IPS DF 4.7 (cell line): ENCODE results near the gene REG4.

Experiments used
- DNase-seq: peaks from one replicate; pipeline ENCODE4 v3.0.0-alpha.2; 2013; ENCODE audit warnings: low spot score; ENCODE audit errors: extremely low read depth

The REG4 gene

GRCh38 chr1:119781434-119782210, 29.6 kb downstream of the REG4 start:
- DNase-seq = no peak

GRCh38 chr1:119779869-119780356, 31.3 kb downstream of the REG4 start:
- DNase-seq = no peak

- DNase-seq = no peak
Observed at GRCh38 chr1:119778886-119779560, 32.2 kb downstream of the REG4 start.

GRCh38 chr1:119778359-119778758, 32.9 kb downstream of the REG4 start:
- no peak for DNase-seq

GRCh38 chr1:119774746-119775490, 36.3 kb downstream of the REG4 start:
- DNase-seq = no peak

GRCh38 chr1:119773711-119774241, 37.5 kb downstream of the REG4 start:
- DNase-seq = no peak

GRCh38 chr1:119772298-119772697, 39.0 kb downstream of the REG4 start:
- DNase-seq = no peak

- DNase-seq = no peak
Observed at GRCh38 chr1:119771770-119772169, 39.5 kb downstream of the REG4 start.

- DNase-seq = no peak
Observed at GRCh38 chr1:119771016-119771415, 40.2 kb downstream of the REG4 start.

GRCh38 chr1:119768778-119769177, 42.5 kb downstream of the REG4 start, which contains the start of gene HMGCS2:
Gene HMGCS2, minus strand, starts transcription at chr1:119768905. Its CDS starts 61 bp downstream, at chr1:119768844.
- DNase-seq = no peak

- no peak for DNase-seq
Observed at GRCh38 chr1:119767486-119767885, 43.8 kb downstream of the REG4 start.

GRCh38 chr1:119766374-119766794, 44.9 kb downstream of the REG4 start:
- DNase-seq = no peak

GRCh38 chr1:119764220-119764619, 47.0 kb downstream of the REG4 start:
- no peak for DNase-seq

- no peak for DNase-seq
Observed at GRCh38 chr1:119762953-119763352, 48.3 kb downstream of the REG4 start.

GRCh38 chr1:119762409-119762808, 48.9 kb downstream of the REG4 start:
- no peak for DNase-seq

- DNase-seq = no peak
Observed at GRCh38 chr1:119758584-119758983, 52.7 kb downstream of the REG4 start.

- DNase-seq = no peak
Observed at GRCh38 chr1:119752592-119752991, 58.7 kb downstream of the REG4 start.

GRCh38 chr1:119748040-119748439, 63.2 kb downstream of the REG4 start:
- DNase-seq = no peak

GRCh38 chr1:119747451-119747850, 63.8 kb downstream of the REG4 start:
- DNase-seq = no peak

GRCh38 chr1:119745034-119745433, 66.2 kb downstream of the REG4 start:
- no peak for DNase-seq

GRCh38 chr1:119744598-119744942, 66.7 kb downstream of the REG4 start:
- DNase-seq = no peak
